Chondrocyte (in vitro differentiated cells): Measurements from ENCODE around the gene KDM4C. TPM values are rescaled to one million over a fixed set of nuclear protein-coding genes. Genes with fewer than 3 reads are reported as not detected.

Experiments used
- DNase-seq: peaks from one replicate; pipeline ENCODE4 v3.0.0; 2021; ENCODE audit warnings: mixed read lengths, low spot score
- H3K27ac Mint-ChIP-seq: one replicate; pipeline ENCODE4 v1.8.0; 2021; ENCODE audit warnings: mild to moderate bottlenecking, moderate library complexity, mixed read lengths; ENCODE audit not compliant: unreplicated experiment
- H3K27me3 Mint-ChIP-seq: 2 replicates; pipeline ENCODE4 v1.8.0; 2021; ENCODE audit warnings: low read depth, mixed read lengths
- H3K36me3 Mint-ChIP-seq: 2 replicates; pipeline ENCODE4 v1.8.0; 2021; ENCODE audit warnings: low read depth, mixed read lengths
- H3K4me1 Mint-ChIP-seq: 2 replicates; pipeline ENCODE4 v1.8.0; 2021; ENCODE audit warnings: low read depth, mild to moderate bottlenecking, mixed read lengths
- H3K4me3 Mint-ChIP-seq: one replicate; pipeline ENCODE4 v1.8.0; 2021; ENCODE audit warnings: mild to moderate bottlenecking, moderate library complexity, mixed read lengths; ENCODE audit not compliant: unreplicated experiment
- H3K9me3 Mint-ChIP-seq: 2 replicates; pipeline ENCODE4 v1.8.0; 2021; ENCODE audit warnings: low read depth, mixed read lengths
- total RNA-seq: library from RNA; stranded (reverse); gene quantifications from 3 replicates; pipeline ENCODE4 v1.2.1, GENCODE V29; 2021
- TF ChIP-seq, protein P1 (sequence below): fragments of 200-600 bp; sonication (generic); IDR thresholded peaks from 2 replicates; pipeline ENCODE4 v1.5.0; 2021; ENCODE audit warnings: antibody characterized with exemption, mild to moderate bottlenecking, moderate library complexity

KDM4C gene
- total RNA-seq, 1 donor from 2014 or later: 18.1 TPM

DNA sequence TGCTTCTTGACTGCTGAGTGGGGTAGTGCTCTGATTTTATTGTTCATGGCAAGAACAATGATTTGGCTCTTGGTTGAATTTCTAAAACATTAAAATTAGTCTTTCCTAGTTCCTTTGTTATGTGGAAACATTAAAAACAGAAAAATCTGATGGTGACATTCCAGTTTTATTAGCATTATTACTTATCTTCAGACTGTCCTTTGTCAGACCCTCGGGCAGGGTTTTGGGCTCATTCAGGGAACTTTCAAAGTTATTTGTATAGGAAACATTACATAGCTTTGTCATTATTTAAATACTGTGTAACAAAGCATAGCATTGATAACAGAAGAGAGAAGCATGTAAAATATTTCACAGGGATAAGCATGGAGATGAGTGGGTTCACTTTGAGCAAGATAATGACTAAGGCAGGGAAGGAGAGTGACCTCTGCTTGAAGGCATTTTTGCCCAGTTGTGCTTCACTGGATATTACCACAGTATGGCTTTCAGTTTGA, 119.9 kb downstream of the KDM4C start:
- no peak overlapping the region for H3K4me3 Mint-ChIP-seq
- H3K4me1 Mint-ChIP-seq: peaks cover 5% of the 10 kb centered on the region
- DNase-seq: no peak
- H3K27me3 Mint-ChIP-seq: no peaks in the 10 kb centered on the region
- no peaks in the 10 kb centered on the region for H3K36me3 Mint-ChIP-seq
- no peaks in the 10 kb centered on the region for H3K9me3 Mint-ChIP-seq
- H3K27ac Mint-ChIP-seq: no peak overlapping the region
- TF ChIP-seq, protein P1, sequence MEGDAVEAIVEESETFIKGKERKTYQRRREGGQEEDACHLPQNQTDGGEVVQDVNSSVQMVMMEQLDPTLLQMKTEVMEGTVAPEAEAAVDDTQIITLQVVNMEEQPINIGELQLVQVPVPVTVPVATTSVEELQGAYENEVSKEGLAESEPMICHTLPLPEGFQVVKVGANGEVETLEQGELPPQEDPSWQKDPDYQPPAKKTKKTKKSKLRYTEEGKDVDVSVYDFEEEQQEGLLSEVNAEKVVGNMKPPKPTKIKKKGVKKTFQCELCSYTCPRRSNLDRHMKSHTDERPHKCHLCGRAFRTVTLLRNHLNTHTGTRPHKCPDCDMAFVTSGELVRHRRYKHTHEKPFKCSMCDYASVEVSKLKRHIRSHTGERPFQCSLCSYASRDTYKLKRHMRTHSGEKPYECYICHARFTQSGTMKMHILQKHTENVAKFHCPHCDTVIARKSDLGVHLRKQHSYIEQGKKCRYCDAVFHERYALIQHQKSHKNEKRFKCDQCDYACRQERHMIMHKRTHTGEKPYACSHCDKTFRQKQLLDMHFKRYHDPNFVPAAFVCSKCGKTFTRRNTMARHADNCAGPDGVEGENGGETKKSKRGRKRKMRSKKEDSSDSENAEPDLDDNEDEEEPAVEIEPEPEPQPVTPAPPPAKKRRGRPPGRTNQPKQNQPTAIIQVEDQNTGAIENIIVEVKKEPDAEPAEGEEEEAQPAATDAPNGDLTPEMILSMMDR: no peak

DNA sequence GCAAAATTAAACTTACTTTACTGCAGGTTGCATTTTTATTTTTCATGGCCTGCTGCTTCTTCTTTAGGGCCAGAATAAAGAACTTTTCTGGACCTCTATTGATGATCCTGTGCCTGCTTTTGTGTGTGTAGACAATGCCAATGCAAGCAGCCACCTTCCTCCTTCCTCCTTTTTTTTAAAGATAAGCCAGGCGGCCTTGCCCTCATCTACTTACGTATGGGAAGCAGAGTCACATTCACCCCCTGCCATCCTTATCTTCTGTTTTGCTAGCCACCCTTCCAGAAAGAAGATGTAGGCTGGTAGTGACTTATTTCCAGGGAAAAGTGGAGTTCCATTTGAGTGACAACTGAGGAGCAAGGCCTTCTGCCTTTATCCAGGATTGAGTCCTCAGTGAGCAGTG, 122.9 kb downstream of the KDM4C start:
- H3K4me1 Mint-ChIP-seq: no peaks in the 10 kb centered on the region
- no peak overlapping the region for H3K27ac Mint-ChIP-seq
- H3K36me3 Mint-ChIP-seq: peaks cover 4% of the 10 kb centered on the region
- no peaks in the 10 kb centered on the region for H3K27me3 Mint-ChIP-seq
- no peaks in the 10 kb centered on the region for H3K9me3 Mint-ChIP-seq
- TF ChIP-seq, protein P1: no peak
- no peak overlapping the region for H3K4me3 Mint-ChIP-seq
- no peak for DNase-seq

DNA sequence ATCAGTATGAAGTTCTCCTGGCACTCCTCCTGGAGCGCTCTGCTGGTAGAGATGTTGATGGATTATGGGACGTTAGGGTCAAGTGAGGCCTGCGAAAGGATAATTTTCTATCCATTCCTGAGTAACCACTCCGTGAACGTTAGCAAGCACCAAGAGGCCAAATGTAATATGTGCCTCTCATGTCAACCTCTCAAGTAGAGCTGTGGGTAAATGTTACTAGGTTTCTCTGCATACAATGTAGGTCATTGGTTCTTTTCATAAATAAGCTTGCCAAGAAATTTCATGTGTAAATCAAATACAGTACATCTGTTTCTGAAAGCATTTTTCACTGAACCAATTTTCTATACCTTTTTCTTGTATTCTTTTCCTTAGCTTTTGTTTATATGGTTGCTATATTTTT, 126.3 kb downstream of the KDM4C start:
- H3K27ac Mint-ChIP-seq: no peak overlapping the region
- peaks cover 7% of the 10 kb centered on the region for H3K36me3 Mint-ChIP-seq
- no peaks in the 10 kb centered on the region for H3K4me1 Mint-ChIP-seq
- TF ChIP-seq, protein P1: no peak
- H3K9me3 Mint-ChIP-seq: no peaks in the 10 kb centered on the region
- DNase-seq: no peak
- no peaks in the 10 kb centered on the region for H3K27me3 Mint-ChIP-seq
- no peak overlapping the region for H3K4me3 Mint-ChIP-seq

DNA sequence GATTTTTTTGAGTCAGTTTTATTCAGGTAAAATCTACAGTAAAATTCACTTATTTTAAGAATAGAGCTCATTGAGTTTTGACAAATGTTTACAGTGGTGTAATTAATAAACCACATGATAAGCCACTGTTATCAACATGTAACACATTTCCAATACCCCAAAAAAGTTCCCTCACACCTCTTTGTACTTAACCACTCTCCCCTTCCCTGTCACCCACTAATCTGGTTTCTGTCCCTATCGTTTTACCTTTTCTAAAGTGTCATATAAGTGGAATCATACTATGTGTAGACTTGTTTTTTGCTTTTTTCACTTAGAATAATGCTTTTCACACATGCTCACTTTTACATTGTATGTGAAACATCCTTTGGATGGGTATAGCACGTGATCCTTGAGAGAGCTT, 127.2 kb downstream of the KDM4C start:
- Mint-ChIP-seq H3K27me3 (no peaks in the 10 kb centered on the region), H3K4me3 (no peak overlapping the region), H3K4me1 (no peaks in the 10 kb centered on the region), H3K36me3 (peaks cover 7% of the 10 kb centered on the region), H3K9me3 (no peaks in the 10 kb centered on the region), H3K27ac (no peak overlapping the region)
- no peak for DNase-seq
- TF ChIP-seq, protein P1: no peak

DNA sequence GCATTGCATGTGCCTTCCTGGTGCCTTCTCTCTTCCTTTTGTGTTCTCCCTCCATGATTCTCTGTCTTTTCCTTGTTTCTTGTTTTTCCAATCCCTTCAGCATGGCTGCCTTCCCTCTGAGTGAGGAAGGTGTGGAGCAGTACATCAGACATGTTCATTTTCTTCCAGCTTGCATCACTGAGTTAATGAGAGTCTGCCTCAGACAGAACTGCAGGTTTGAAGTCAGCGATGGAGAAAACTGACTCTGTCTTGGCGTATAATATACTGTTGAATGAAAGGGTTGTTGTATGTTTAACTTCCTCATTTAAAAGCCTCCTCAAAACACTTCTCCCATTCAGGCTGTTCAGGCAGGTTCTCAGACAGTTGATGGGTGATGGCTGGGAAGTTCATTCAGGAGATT, 129.3 kb downstream of the KDM4C start:
- no peak for DNase-seq
- Mint-ChIP-seq H3K36me3 (peaks cover 10% of the 10 kb centered on the region), H3K4me3 (no peak overlapping the region), H3K27me3 (no peaks in the 10 kb centered on the region), H3K27ac (no peak overlapping the region), H3K4me1 (no peaks in the 10 kb centered on the region), H3K9me3 (no peaks in the 10 kb centered on the region)
- TF ChIP-seq, protein P1: no peak
